Activated naive CD4-positive, alpha-beta T cell (primary cell): ENCODE measurements around the gene C4orf54.

Source experiments
- DNase-seq, 4 experiments: peaks; one replicate each; lab custom pipeline; 2025; lab: John Stamatoyannopoulos, UW

C4orf54 gene

DNA sequence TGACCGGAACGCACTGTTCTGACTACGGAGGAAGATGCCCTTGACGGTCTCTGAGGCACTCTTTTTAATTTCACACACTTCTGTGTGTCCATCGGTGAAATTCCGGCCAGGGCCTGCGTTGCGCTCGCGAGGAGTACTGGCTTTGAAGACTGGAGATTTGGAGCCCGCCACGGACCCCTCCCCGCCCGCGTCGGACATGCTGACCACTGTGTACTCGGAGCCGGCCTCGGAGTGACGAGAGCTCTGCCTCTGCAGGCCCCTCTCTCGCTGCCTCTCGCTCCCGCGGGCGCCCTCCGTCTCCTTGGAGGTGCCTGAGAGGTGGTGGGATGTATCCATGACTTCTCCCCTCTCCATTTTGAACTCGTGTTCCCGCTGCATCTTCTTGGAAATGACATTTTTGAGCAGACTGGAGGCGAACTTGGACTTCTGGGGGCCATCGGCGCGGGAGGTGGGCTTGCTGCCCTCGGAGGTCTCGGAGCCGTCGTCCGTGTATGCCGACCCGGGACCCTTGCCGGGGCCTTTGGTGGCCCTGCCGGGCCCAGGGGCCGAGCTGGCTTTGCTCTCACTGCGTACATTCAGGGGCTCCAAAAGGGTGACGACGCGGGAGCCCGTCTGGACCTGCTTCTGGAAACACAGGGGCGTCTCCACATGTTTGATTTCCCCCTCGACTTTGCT, 5.7 kb downstream of the C4orf54 start:
- no peak for DNase-seq

DNA sequence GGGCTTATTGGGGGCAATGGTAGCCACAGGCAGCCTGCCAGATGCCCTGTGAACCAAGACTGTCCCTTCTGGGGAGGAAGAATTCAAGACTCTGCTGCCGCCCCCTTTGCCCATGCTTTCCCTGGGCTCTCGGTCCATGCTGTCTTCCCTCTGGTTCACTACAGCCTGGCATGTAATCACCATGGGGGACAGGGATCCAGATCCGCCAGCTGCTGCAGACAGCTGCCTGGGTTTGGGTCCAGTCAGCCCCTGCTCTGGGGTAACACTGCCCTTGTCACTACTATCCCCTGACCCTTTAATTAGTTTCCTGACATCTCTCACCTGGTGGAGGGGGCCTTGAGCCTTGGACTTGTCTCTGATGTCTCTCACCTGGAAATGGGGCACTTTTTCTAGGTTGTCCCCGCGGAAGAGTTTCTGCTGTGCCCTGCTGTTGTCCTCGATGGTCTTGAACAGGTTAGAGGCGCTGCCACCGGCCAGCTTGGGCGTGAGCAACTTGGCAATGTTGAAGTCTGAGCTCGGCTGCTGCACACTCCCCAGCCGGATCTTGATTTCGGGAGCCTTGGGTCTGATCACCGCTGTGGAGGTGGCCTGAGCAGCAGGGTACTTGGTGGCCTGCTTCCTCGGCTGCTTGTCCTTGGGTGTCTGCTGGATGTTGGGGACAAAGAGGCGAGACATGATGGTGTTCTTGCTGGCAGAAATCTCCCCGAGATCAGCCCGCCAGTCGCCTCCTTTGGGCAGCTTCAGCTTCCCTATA, 6.4 kb downstream of the C4orf54 start:
- DNase-seq = no peak

DNA sequence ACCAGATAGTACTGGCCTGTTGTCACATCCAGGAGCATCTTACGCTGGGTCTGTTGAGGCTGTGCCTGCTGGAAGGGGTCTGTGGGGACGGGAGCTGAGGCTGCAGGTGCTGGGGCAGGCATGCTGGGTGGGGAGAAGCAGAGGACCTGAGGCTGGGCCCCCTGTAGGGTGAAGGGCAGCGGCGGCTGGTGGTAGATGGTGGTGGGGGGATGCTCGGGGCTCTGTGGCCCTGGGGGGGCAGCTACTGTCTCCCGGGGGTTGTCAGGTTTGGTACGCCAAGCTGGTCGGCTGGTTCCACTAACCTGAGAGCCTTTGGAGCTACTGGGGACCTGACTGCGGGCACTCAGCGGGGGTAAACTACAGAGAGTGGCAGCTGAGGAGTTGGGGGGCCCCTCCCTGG, 7.8 kb downstream of the C4orf54 start:
- DNase-seq = no peak

DNA sequence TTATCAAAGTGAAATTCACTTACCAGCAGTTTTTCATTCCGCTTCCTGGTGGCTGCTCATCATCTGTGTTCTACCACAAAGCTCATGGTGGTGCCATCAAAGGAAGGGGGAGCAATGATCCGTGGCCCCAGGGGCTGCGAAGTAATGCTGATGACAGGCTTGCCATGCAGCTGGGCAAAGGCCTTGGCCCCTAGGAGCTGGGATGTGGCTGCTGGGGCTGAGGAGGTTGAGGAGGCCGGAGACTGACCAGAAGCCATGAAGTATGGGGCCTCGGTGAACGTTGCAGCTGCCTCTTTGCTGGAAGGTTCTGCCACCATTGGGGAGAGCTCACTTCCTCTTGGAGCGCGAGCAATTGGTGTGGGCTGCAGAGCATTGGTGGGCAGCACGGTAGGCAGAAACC, 8.4 kb downstream of the C4orf54 start:
- no peak for DNase-seq

DNA sequence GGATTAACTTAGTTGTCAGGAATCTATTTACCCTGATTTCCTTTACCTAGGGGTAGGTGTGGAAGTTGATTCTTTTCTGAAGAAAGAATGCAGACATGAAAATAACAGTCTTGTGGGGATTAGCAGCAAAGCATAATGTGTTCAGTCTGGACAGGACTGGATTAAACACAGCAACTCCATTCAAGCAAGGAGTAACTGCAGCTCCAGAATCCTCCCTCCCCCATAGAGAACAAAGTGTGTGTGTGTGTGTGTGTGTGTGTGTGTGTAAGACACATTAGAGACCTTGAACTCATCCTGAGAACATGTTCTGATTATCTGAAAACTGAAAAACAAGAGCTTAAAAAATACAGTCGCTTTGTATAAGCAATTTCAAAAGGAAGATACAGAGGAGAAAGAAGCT, 9.3 kb downstream of the C4orf54 start:
- DNase-seq = no peak

DNA sequence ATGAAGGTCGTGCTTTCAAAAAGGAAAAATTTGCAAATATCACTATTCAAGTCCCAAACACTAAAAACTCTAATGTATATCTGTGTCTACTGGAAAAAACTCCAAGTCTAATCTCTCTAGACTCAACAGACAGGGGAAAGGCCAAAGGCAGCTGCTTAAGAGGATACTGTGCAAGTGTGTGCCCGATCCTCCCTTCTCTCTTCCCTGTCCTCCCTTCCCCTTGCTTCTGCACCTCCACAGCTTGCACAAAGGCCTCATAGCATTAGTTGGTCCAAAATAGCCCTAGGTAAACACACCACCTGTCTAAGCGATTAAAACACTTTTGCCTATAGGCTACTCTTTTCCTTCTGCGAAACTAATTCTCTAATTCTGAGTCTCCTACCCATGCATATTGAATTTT, 10.6 kb downstream of the C4orf54 start:
- DNase-seq = no peak

DNA sequence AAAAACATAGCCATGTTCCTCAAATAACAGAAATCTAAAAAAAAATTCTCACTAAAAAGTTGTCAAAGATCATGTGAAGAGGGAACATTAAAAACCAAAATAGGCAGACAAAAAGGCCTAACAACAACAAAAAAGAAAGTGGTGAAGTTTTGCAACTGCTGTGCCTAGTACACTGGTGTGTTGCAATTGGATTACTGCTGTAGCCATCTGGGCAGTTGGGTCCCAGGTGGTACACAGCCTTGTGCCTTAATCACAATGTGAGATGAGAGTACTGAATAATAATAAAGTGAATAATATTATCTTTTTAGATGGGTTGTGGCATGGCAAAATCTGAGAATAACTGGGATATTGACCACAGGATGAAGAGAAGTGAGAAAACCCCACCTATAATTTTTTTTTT, 12.0 kb downstream of the C4orf54 start:
- no peak for DNase-seq

DNA sequence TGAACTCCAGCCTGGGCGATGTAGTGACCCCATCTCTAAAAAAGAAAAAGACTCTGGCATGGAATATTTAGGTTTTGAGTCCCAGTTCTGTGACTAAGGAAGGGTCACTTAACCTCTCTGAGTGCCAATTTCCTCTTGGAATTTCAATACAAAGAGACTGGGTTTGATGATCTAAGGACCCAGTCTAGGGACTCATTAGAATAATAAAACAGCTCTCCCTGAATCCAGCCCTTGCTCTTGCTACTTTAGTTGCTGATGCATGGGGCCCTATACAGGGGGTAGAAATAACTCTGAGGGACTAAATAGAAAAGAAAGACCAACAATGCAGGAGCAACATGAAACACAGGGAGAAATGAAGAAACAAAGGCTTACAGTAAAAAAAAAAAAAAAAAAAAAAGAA, 12.6 kb downstream of the C4orf54 start:
- no peak for DNase-seq

DNA sequence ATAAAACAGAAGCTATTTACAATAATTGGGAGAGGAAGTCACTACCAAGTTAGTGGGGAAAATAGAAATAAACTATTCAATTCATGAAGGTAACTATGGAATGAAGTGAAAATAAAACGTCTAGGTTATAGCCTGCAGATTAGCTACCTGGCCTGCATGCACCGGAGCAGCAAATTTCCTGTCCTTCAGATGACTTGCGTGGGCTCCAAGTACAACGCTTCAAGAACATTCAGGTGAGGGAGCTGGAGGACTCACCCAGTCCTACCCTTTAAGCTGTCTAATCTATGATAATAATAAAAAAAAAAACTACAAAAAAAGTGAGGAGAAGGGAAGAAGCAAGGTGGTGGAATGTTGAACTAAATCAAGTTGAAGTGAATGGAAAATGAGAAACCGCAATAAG, 13.2 kb downstream of the C4orf54 start:
- DNase-seq = no peak

DNA sequence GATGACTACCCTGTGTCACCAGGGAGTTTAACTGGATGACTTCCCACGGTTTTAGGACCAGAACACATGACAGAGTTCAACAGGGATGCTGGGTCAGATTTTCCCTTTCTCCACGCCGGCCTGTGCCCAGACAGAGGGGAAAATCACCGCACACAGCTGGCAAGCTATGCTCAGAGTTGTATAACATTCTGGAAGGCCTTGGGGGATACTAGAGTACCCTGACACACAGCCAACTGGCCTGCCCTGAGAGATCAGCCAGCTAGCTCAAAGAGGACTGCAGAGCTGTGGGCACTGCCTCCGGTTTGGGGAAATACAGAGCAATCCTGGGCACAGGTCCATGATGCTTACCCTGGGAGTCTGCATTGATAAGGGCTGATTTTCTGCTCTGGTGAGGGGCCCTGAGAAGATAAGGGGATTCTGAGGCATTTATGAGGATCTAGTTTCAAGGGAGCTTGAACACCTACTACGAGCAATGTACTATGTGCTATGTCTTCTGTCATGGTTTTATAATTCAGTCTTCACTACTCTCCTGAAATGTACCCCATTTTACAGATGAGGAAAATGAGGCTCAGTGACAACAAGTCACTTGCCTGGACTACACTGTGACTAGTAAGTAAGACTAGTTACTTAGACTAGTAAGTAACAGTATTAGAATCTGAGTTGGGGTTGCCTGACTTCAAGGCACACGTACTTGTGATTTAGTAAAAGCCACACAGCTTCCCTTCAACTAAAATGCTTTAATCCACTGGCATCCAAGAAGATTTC, 14.7 kb downstream of the C4orf54 start:
- DNase-seq = no peak

DNA sequence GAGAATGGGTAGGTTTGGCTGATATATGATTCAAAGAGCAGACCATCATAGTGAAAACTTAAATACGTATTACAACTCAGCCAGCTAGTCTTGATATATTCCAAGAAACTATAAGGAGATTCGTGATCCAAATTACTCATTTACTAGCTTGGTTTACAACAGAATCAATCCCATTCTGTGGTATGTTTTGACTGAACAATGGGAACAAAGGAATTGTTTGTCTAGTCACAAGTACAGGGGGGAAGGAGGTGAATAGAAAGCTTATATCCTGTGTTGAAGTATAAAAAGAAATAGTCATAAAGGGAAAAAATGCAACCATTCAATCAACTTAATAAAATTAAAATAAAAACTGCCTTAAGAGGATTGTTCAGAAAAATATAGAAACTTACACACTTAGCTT, 17.0 kb downstream of the C4orf54 start:
- no peak for DNase-seq

DNA sequence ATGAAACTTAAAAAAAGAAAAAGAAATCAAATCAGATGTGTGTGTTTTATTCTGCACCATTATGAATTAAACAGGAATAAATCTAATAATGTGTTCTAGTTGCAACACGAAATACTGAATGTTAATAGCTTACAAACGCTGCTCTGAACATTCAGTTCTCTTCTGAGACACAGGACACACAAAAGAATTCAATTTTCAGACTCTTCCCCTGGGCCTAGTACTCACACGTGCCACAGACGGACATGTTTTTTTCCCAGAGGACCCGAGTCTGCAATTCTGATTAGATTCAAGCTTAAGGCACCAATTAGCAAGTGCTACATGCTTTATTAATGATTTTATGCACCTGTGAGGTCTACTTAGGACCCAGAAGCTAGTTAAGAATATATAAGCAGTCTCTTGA, 20.5 kb downstream of the C4orf54 start:
- no peak for DNase-seq

DNA sequence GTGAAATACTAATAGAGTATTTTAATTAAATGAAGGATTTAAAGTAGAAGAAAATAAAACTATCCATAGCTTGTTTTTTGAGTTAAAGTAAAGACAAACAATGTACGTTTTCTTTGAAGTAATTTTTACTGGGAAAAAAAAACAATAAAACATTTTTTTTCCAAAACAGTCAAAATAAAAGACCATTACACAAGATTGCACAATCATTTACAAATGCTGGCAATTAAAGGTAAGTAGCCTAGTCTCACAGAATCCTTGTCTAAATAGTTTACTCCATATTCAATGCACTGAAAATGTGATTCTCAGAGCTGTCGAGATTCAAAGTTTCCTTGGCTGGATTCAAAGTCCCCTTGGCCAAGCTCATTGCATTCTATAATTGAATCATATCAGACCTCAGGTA, 21.2 kb downstream of the C4orf54 start:
- no peak for DNase-seq

DNA sequence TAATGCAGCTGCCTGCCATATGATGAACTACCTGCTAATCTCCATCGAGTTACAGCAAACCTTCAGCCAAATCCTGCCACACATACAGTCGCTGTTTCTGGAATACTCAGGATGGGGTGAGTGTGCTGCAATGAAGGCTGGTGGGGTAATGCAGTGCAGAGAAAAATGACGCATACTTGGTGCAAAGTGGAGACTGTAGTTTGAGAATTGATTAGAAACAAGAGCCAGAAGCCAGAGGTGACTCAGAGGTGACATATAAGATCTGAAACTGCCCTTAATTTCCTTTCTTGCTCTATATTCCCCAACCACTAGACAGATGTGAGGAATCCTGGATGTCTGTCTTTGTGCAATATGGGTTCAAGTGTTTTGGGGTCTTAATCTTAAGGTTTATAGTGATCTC, 22.0 kb downstream of the C4orf54 start:
- DNase-seq = no peak

DNA sequence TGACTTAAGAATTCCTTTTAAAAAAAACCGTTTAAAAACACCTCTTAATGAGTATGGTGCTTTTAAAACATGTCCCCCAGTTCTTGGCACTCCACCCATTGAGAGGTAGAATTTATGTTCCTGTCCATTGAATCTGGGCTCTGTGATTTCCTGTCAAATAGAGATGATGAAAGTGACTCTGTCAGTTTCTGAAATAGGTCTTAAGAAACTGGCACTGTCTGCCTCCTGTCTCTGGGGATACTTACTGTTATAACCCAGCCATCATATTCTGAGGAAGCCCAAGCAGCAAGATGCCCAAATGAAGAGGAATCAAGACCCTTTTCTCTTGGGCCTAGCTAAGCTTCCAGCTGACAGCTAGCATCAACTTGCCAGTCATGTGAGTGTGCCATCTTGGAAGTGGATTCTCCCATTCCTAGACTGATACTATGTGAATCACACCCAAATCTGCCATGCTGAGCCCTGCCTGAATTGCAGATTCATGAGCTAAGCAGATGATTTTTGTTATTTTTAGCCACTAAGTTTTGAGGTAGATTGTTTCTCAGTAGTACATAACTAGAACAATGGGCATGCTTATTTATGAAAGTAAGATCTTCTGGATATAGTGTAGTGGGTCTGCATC, 22.8 kb downstream of the C4orf54 start:
- no peak for DNase-seq

DNA sequence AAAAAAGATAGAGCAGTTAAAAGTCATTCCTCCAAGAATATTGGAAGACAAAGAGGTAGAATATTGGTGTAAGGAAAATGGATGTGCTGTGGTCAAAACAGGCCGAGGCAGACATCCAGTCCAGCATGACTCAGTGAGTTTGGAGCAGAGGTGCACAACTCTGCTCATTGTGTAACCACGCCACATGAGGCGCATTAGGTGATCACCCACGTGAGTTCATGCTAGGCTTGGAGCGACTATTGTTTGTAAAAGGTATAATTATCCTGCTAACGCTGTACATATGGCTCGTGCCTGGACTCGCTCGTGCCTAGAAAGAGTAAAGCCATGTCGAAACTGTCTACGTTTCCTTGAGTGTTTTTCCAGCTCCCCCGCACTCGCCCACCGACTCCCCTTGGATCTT, 23.9 kb downstream of the C4orf54 start:
- DNase-seq = no peak

DNA sequence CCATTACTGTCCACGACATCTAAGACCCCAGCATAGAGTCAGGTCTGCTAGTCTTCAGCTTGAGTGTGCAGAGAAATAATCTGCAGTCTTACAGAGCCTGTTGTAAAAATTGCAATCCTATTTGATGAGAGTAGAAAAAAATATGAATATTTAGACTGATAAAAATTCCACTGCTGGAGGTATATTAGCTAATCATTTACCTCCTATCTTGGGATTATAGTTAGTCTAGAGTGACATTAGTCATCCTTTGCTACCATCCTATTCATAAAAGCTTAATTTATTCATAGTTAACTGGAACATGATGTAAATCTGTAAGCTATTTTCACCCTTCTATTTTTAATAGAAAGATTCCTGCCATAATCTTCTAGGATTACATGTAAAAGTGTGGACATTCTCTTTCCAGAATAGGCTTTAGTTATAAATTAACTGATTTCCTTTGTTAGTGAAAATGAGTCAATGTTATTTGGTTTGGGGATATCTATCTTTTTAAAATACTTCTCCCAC, 26.7 kb downstream of the C4orf54 start:
- no peak for DNase-seq

DNA sequence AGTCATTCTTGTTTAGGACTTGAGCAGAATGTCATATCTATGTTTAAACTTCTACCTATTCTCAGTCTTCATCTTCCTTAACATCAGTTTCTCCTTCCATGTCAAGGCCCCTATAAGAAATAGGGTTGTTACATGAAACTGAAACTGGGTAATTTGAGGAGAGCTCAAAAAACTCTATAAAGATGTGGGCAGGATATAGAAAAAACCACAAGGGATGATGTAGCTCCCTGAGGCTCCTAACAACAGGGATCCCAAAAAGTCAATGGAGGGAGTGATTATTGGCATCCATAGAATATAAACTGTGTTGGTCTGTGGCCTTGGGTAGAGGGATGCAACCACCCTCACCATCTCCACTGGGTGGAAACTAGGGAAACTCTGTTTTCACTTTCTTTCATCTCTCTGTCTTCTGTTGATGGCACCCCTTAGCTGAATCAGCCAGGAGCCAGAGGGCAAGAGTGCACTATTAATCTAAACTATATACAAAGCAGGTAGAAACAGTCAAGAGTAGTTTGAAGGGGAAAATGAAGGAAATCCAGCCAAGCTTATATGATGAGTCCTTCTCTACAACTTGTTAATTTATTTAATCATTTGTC, 27.6 kb downstream of the C4orf54 start:
- no peak for DNase-seq

DNA sequence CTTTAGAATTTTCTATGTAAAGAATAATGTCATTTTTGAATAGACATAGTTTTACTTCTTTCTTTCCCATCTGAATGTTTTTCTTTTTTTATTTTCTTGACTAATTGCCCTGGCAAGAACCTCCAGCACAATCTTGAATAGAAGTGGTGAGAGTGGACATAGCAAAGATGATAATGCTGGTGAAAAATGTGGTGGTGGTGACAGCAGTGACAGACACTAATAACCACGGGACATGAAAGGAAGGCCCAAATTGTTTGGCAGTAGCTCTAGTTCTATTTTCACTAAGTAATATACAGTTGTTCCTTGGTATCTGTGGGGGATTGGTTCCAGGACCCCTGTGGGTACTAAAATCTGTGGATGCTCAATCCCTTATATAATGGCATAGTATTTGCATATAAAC, 29.6 kb downstream of the C4orf54 start:
- DNase-seq = no peak

DNA sequence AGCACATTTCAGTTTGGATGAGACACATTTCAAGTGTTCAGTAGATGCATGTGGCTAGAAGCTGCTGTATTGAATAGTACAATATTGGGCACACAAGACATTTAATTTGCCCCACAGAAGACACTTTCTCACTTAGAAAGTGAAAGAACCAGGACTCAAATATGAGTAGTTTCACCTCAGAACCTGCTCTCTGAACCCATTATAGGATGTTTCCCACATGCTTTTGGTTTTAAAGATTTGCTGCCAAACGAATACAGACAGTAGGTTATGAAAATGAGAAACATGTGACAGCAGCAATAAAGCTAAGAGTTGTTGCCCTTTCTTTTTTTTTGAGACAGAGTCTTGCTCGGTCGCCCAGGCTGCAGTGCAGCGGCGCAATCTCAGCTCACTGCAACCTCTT, 32.3 kb downstream of the C4orf54 start:
- no peak for DNase-seq

DNA sequence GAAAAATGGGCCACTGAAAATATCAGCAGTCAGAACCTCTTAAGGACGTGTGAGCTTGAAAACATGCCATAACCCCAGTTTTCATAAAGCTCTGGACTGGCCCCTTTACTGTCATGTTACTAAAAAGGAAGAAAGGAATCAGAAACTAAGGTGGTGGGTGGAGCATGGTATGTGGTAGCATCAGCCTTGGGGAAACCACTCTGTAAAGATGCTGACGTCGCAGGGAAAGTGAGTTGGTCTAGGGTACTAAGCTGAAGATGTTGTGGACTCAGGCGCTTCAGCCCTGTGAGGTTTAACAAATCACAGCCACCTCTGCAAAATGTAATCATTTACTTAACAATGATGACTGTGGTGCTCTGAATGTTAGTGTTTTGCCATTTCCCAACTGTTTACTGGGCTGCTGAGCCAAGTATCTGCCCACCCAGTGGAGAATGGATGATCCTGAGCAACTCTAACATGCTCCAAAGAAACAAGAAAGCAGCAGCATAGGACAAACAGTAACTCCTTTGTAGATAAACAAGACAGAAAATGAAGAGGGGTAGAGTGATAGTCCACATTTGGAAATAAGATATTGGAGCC, 33.4 kb downstream of the C4orf54 start:
- no peak for DNase-seq

DNA sequence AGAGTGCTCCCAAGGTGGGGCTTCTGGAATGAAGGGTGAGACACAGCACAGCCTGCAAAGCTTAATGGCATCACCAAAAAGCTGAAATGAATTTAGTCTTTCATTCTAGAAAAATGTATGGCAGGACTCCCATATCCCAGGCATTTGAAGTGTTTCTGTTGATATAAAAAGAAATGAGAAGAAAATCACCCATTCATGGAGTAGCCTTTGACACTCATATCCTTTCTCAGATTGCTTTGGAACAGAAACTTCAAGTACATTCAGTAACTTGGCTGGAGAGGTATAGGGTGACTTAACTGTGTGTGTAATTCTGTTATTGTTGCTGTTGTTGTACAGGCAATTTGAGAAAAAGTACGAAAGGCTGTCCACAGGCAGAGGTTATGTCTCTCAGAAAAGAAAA, 35.3 kb downstream of the C4orf54 start:
- DNase-seq = no peak
